SK-N-SH treated with all-trans-retinoic acid at 6 μM for 48 hours (cell line): ENCODE measurements around the gene FUT7.

Experiments
- ATAC-seq: fragments of 200-7000 bp; cut with Tn5 transposase; 3 replicates; pipeline ENCODE4 v1.9.1; 2020; ENCODE audit warnings: mild to moderate bottlenecking, moderate library complexity
- ARNTL ChIP-seq: fragments of 450-650 bp; formaldehyde crosslinking; IDR thresholded peaks from 2 replicates; pipeline ENCODE4 v1.5.0; 2020; ENCODE audit warnings: low read depth, mild to moderate bottlenecking, moderate library complexity, borderline replicate concordance
- BACH2 ChIP-seq: fragments of 250-450 bp; sonication (Bioruptor Pico); IDR thresholded peaks from 2 replicates; pipeline ENCODE4 v1.9.0; 2021; ENCODE audit warnings: mild to moderate bottlenecking, borderline replicate concordance
- CREB5 ChIP-seq: fragments of 250-450 bp; sonication (Bioruptor Pico); IDR thresholded peaks from 2 replicates; pipeline ENCODE4 v1.5.1; 2020; ENCODE audit warnings: low read depth, mild to moderate bottlenecking, moderate library complexity
- CSDC2 ChIP-seq: fragments of 250-450 bp; sonication (Bioruptor Pico); IDR thresholded peaks from 2 replicates; pipeline ENCODE4 v1.5.0; 2020; ENCODE audit warnings: mild to moderate bottlenecking, moderate library complexity
- ESRRG ChIP-seq: fragments of 250-450 bp; sonication (Bioruptor Pico); IDR thresholded peaks from 2 replicates; pipeline ENCODE4 v1.6.1; 2021; ENCODE audit warnings: mild to moderate bottlenecking
- GLIS3 ChIP-seq: fragments of 250-450 bp; sonication (Bioruptor Pico); IDR thresholded peaks from 2 replicates; pipeline ENCODE4 v1.5.0; 2020; ENCODE audit warnings: mild to moderate bottlenecking, moderate library complexity
- ISL1 ChIP-seq: fragments of 250-450 bp; sonication (Bioruptor Pico); IDR thresholded peaks from 2 replicates; pipeline ENCODE4 v2.1.2; 2022; ENCODE audit warnings: mild to moderate bottlenecking, moderate library complexity
- OSR1 ChIP-seq: fragments of 250-450 bp; sonication (Bioruptor Pico); IDR thresholded peaks from 2 replicates; pipeline ENCODE4 v1.8.0; 2022; ENCODE audit warnings: moderate library complexity, mild to moderate bottlenecking, inconsistent platforms
- POU6F1 ChIP-seq: fragments of 250-450 bp; sonication (Bioruptor Pico); IDR thresholded peaks from 2 replicates; pipeline ENCODE4 v1.8.0; 2021; ENCODE audit warnings: low read depth, mild to moderate bottlenecking, moderate library complexity, borderline replicate concordance
- PPARA ChIP-seq: fragments of 250-450 bp; sonication (Bioruptor Pico); IDR thresholded peaks from 2 replicates; pipeline ENCODE4 v1.5.0; 2020; ENCODE audit warnings: mild to moderate bottlenecking, borderline replicate concordance
- RARB ChIP-seq: fragments of 250-450 bp; sonication (Bioruptor Pico); IDR thresholded peaks from 2 replicates; pipeline ENCODE4 v1.8.0; 2021; ENCODE audit warnings: mild to moderate bottlenecking, moderate library complexity
- TCF4 ChIP-seq: fragments of 250-450 bp; sonication (Bioruptor Pico); IDR thresholded peaks from 2 replicates; pipeline ENCODE4 v1.8.0; 2021; ENCODE audit warnings: mild to moderate bottlenecking, moderate library complexity, borderline replicate concordance
- ZFP30 ChIP-seq: fragments of 450-650 bp; formaldehyde crosslinking; IDR thresholded peaks from 2 replicates; pipeline ENCODE4 v1.5.0; 2022; ENCODE audit warnings: mild to moderate bottlenecking, moderate library complexity
- ZNF565 ChIP-seq: fragments of 450-650 bp; formaldehyde crosslinking; conservative IDR thresholded peaks from 2 replicates; pipeline ENCODE4 v1.5.0; 2020; ENCODE audit warnings: low read depth, mild to moderate bottlenecking, moderate library complexity
- ZNF70 ChIP-seq: fragments of 450-650 bp; formaldehyde crosslinking; IDR thresholded peaks from 2 replicates; pipeline ENCODE4 v1.5.0; 2020; ENCODE audit warnings: mild to moderate bottlenecking, moderate library complexity
- ZNF8 ChIP-seq: fragments of 450-650 bp; formaldehyde crosslinking; IDR thresholded peaks from 2 replicates; pipeline ENCODE4 v1.5.0; 2020; ENCODE audit warnings: mild to moderate bottlenecking, moderate library complexity
- TF ChIP-seq, protein P1 (sequence below): fragments of 250-450 bp; sonication (Bioruptor Pico); IDR thresholded peaks from 2 replicates; pipeline ENCODE4 v1.5.1; 2021; ENCODE audit warnings: mild to moderate bottlenecking, moderate library complexity
- TF ChIP-seq, protein P2 (sequence below): fragments of 250-450 bp; sonication (Bioruptor Pico); IDR thresholded peaks from 2 replicates; pipeline ENCODE4 v1.8.0; 2020; ENCODE audit warnings: mild to moderate bottlenecking, moderate library complexity, borderline replicate concordance

FUT7 gene

GRCh38 chr9:137042751-137043727 is 11.2 kb upstream of the FUT7 start:
- no peak for TF ChIP-seq PPARA (CRISPR knock-in tag)
- no peak for TF ChIP-seq TCF4 (CRISPR knock-in tag)
- TF ChIP-seq ISL1: no peak
- no peak for TF ChIP-seq ZNF565 (CRISPR knock-in tag)
- no peak for TF ChIP-seq POU6F1
- no peak for TF ChIP-seq GLIS3 (CRISPR knock-in tag)
- no peak for TF ChIP-seq ESRRG
- ATAC-seq: no peak

DNA sequence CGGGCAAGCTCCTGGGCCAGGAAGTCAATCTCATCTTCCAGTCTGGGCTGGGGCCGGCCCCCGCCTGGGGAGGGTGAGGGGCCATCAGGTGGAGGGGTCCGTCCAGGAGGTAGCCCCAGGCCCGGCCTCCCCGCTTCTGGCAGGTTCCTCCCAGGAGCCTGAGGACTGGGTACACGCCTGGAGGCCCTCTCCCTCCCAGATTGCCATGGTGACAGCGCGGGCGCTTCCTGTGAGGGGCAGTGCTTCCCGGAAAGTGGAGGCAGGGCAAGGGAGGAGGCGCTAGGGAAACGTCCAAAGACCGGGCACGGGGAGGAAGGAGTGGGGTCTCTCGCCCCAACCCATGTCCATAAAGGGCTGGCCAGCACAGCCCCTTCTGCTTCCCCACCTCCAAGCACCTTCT is 9.2 kb upstream of the FUT7 start:
- no peak for ATAC-seq
- TF ChIP-seq ISL1: no peak
- no peak for TF ChIP-seq ZNF8 (CRISPR knock-in tag)
- TF ChIP-seq GLIS3 (CRISPR knock-in tag): no peak
- TF ChIP-seq CREB5 (CRISPR knock-in tag): no peak
- TF ChIP-seq ESRRG: no peak
- TF ChIP-seq PPARA (CRISPR knock-in tag): no peak
- TF ChIP-seq TCF4 (CRISPR knock-in tag): no peak
- TF ChIP-seq ZNF70 (CRISPR knock-in tag): no peak
- no peak for TF ChIP-seq ZFP30 (CRISPR knock-in tag)
- no peak for TF ChIP-seq ARNTL (CRISPR knock-in tag)
- no peak for TF ChIP-seq BACH2 (CRISPR knock-in tag)
- TF ChIP-seq OSR1 (CRISPR knock-in tag): no peak
- TF ChIP-seq, protein P1, sequence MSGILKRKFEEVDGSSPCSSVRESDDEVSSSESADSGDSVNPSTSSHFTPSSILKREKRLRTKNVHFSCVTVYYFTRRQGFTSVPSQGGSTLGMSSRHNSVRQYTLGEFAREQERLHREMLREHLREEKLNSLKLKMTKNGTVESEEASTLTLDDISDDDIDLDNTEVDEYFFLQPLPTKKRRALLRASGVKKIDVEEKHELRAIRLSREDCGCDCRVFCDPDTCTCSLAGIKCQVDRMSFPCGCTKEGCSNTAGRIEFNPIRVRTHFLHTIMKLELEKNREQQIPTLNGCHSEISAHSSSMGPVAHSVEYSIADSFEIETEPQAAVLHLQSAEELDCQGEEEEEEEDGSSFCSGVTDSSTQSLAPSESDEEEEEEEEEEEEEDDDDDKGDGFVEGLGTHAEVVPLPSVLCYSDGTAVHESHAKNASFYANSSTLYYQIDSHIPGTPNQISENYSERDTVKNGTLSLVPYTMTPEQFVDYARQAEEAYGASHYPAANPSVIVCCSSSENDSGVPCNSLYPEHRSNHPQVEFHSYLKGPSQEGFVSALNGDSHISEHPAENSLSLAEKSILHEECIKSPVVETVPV: no peak
- no peak for TF ChIP-seq CSDC2 (CRISPR knock-in tag)
- TF ChIP-seq, protein P2, sequence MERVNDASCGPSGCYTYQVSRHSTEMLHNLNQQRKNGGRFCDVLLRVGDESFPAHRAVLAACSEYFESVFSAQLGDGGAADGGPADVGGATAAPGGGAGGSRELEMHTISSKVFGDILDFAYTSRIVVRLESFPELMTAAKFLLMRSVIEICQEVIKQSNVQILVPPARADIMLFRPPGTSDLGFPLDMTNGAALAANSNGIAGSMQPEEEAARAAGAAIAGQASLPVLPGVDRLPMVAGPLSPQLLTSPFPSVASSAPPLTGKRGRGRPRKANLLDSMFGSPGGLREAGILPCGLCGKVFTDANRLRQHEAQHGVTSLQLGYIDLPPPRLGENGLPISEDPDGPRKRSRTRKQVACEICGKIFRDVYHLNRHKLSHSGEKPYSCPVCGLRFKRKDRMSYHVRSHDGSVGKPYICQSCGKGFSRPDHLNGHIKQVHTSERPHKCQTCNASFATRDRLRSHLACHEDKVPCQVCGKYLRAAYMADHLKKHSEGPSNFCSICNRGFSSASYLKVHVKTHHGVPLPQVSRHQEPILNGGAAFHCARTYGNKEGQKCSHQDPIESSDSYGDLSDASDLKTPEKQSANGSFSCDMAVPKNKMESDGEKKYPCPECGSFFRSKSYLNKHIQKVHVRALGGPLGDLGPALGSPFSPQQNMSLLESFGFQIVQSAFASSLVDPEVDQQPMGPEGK (CRISPR knock-in tag): no peak
- TF ChIP-seq RARB: no peak

- no peak for TF ChIP-seq RARB
- TF ChIP-seq ZNF8 (CRISPR knock-in tag): no peak
- TF ChIP-seq PPARA (CRISPR knock-in tag): no peak
- no peak for TF ChIP-seq ZNF70 (CRISPR knock-in tag)
- no peak for TF ChIP-seq BACH2 (CRISPR knock-in tag)
- no peak for TF ChIP-seq CSDC2 (CRISPR knock-in tag)
- TF ChIP-seq, all 23 proteins: peak for 0
- ATAC-seq: no peak
These were observed 8.7 kb upstream of the FUT7 start for GRCh38 chr9:137040568-137040967.

GRCh38 chr9:137039611-137040366 is 7.9 kb upstream of the FUT7 start:
- ATAC-seq: no peak
- TF ChIP-seq RARB: no peak
- TF ChIP-seq ESRRG: no peak
- no peak for TF ChIP-seq CSDC2 (CRISPR knock-in tag)
- TF ChIP-seq TCF4 (CRISPR knock-in tag): no peak
- TF ChIP-seq GLIS3 (CRISPR knock-in tag): no peak
- no peak for TF ChIP-seq BACH2 (CRISPR knock-in tag)
- no peak for TF ChIP-seq CREB5 (CRISPR knock-in tag)
- TF ChIP-seq ZFP30 (CRISPR knock-in tag): no peak
- no peak for TF ChIP-seq ISL1
- no peak for TF ChIP-seq ARNTL (CRISPR knock-in tag)
- TF ChIP-seq ZNF8 (CRISPR knock-in tag): no peak
- no peak for TF ChIP-seq ZNF565 (CRISPR knock-in tag)
- TF ChIP-seq, protein P1: no peak
- TF ChIP-seq ZNF70 (CRISPR knock-in tag): no peak
- no peak for TF ChIP-seq PPARA (CRISPR knock-in tag)
- TF ChIP-seq, protein P2 (CRISPR knock-in tag): no peak
